Ascending aorta (tissue), 2 donors: ENCODE results near the gene NSD1. TPM values are rescaled to one million over a fixed set of nuclear protein-coding genes. Genes with fewer than 3 reads are reported as not detected.

Experiments used
- DNase-seq, 2 donors: peaks; one replicate each; pipeline ENCODE4 v3.0.0-alpha.2; 2019; ENCODE audit warnings: low spot score in 2 of 2
- H3K27ac ChIP-seq, 2 donors: fragments of 200-600 bp; sonication (generic); one replicate each; pipeline ENCODE4 v1.5.1; 2016 to 2017; ENCODE audit warnings: mild to moderate bottlenecking in 1 of 2
- H3K27me3 ChIP-seq: fragments of 200-600 bp; sonication (generic); one replicate; pipeline ENCODE4 v1.5.1; 2017
- H3K36me3 ChIP-seq, 2 donors: fragments of 200-600 bp; sonication (generic); one replicate each; pipeline ENCODE4 v1.5.1; 2016
- H3K4me1 ChIP-seq, 2 donors: fragments of 200-600 bp; sonication (generic); one replicate each; pipeline ENCODE4 v1.5.1; 2016 to 2017; ENCODE audit warnings: mild to moderate bottlenecking in 1 of 2
- H3K4me3 ChIP-seq, 2 donors: fragments of 200-600 bp; sonication (generic); one replicate each; pipeline ENCODE4 v1.5.1; 2016 to 2017; ENCODE audit warnings: mild to moderate bottlenecking in 1 of 2
- H3K9me3 ChIP-seq, 2 donors: fragments of 200-600 bp; sonication (generic); one replicate each; pipeline ENCODE4 v1.5.1; 2016
- CTCF ChIP-seq, 3 experiments: fragments of 200-600 bp in 2 of 3; fragments of 450-650 bp in 1 of 3; sonication (generic) in 2 of 3; IDR thresholded peaks; one replicate each; pipeline ENCODE4 v1.5.1; 2016 to 2019; ENCODE audit warnings: antibody characterized with exemption in 3 of 3, mild to moderate bottlenecking in 1 of 3, moderate library complexity in 1 of 3
- intact Hi-C: fragments of 100-400 bp; cut with DNase I; formaldehyde crosslinking; loops from one replicate; pipeline ENCODE4 v1.15.1; 2023
- total RNA-seq: library from RNA; depleted of rRNA; stranded (reverse); fragments of >200 nt; gene quantifications from one replicate; pipeline ENCODE4 v1.1.0, GENCODE V29; 2016

Gene NSD1
- total RNA-seq, 1 donor from 2014 or later = 22.7 TPM

- intact Hi-C loops = no loop called here
- DNase-seq = no peak
- H3K36me3 ChIP-seq = peaks cover 2 to 6% of the 10 kb centered on the region in 2 donors
Measured at GRCh38 chr5:177231479-177232250, 98.1 kb downstream of the NSD1 start.

GRCh38 chr5:177232358-177232757 is 98.8 kb downstream of the NSD1 start:
- Histone ChIP-seq H3K27ac (no peak overlapping the region), H3K27me3 (no peaks in the 10 kb centered on the region), H3K9me3 (no peaks in the 10 kb centered on the region), H3K4me1 (peaks cover 0 to 13% of the 10 kb centered on the region in 2 donors), H3K4me3 (no peak overlapping the region), H3K36me3 (peaks cover 7 to 12% of the 10 kb centered on the region in 2 donors)
- TF ChIP-seq CTCF (IDR thresholded peaks at IDR 0.05) = no peak
- intact Hi-C loops = no loop called here
- no peak for DNase-seq

More at GRCh38 chr5:177231479-177232250, 98.1 kb downstream of the NSD1 start:
- Histone ChIP-seq H3K4me1 (peaks cover 0 to 13% of the 10 kb centered on the region in 2 donors), H3K9me3 (no peaks in the 10 kb centered on the region), H3K4me3 (no peak overlapping the region), H3K27me3 (no peaks in the 10 kb centered on the region), H3K27ac (no peak overlapping the region)
- no peak for TF ChIP-seq CTCF (IDR thresholded peaks at IDR 0.05)

- DNase-seq = no peak
- H3K9me3 ChIP-seq = no peaks in the 10 kb centered on the region
- intact Hi-C loops = no loop called here
Measured at GRCh38 chr5:177232761-177233160, 99.2 kb downstream of the NSD1 start.

GRCh38 chr5:177233206-177233605 is 99.6 kb downstream of the NSD1 start:
- H3K4me3 ChIP-seq = no peak overlapping the region
- H3K27ac ChIP-seq = no peak overlapping the region
- peaks cover 9 to 20% of the 10 kb centered on the region in 2 donors for H3K36me3 ChIP-seq
- no peaks in the 10 kb centered on the region for H3K27me3 ChIP-seq
- intact Hi-C loops = no loop called here
- H3K4me1 ChIP-seq = peaks cover 0 to 13% of the 10 kb centered on the region in 2 donors
- no peaks in the 10 kb centered on the region for H3K9me3 ChIP-seq
- no peak for DNase-seq
- TF ChIP-seq CTCF (IDR thresholded peaks at IDR 0.05) = no peak

More at GRCh38 chr5:177232761-177233160, 99.2 kb downstream of the NSD1 start:
- TF ChIP-seq CTCF (IDR thresholded peaks at IDR 0.05) = no peak
- Histone ChIP-seq H3K27me3 (no peaks in the 10 kb centered on the region), H3K4me1 (peaks cover 0 to 13% of the 10 kb centered on the region in 2 donors), H3K36me3 (peaks cover 7 to 15% of the 10 kb centered on the region in 2 donors), H3K4me3 (no peak overlapping the region), H3K27ac (no peak overlapping the region)

- H3K27ac ChIP-seq = no peak overlapping the region
- no peaks in the 10 kb centered on the region for H3K9me3 ChIP-seq
- no peak for TF ChIP-seq CTCF (IDR thresholded peaks at IDR 0.05)
- H3K36me3 ChIP-seq = peaks cover 13 to 26% of the 10 kb centered on the region in 2 donors
- no peak for DNase-seq
- H3K4me3 ChIP-seq = no peak overlapping the region
- no peaks in the 10 kb centered on the region for H3K27me3 ChIP-seq
- intact Hi-C loops = no loop called here
- H3K4me1 ChIP-seq = peaks cover 0 to 13% of the 10 kb centered on the region in 2 donors
Measured at GRCh38 chr5:177233802-177234201, 100.2 kb downstream of the NSD1 start.
